ENCODE measurements around the gene DNAL1. TPM values are rescaled to one million over a fixed set of nuclear protein-coding genes. Genes with fewer than 3 reads are reported as not detected.

Gene DNAL1
- total RNA-seq, 1 experiment from 2014 or later: 12.2 TPM

GRCh38 chr14:73747379-73748211 lies 102.8 kb downstream of the DNAL1 start:
- peaks cover 58% of the 10 kb centered on the region for H3K4me1 ChIP-seq
- no peak overlapping the region for H3K4me3 ChIP-seq (ENCODE audit: low read depth, low read length)
- CTCF ChIA-PET: interaction anchor here (0.7 to 2.0 kb wide), 3 partner anchors 11 to 972 kb away, joined by 3 to 14 read pairs (median 5); no protein-coding TSS in a partner anchor
- H3K27ac Mint-ChIP-seq (ENCODE audit: unreplicated experiment): no peak overlapping the region
- BruUV-seq (replicated peaks): no TSS peak
- TF ChIP-seq CTCF (IDR thresholded peaks at IDR 0.05; ENCODE audit: insufficient read depth in 1 of 2, low read depth in 1 of 2, low read length in 1 of 2, severe bottlenecking in 1 of 2, unreplicated experiment in 1 of 2): no peak
- no peaks in the 10 kb centered on the region for H3K27me3 Mint-ChIP-seq (ENCODE audit: insufficient read depth, unreplicated experiment)
- intact Hi-C loops (cut with micrococcal nuclease; ENCODE audit: unreplicated experiment): no loop called here
- peaks cover 28% of the 10 kb centered on the region for H3K36me3 Mint-ChIP-seq (ENCODE audit: insufficient read depth, unreplicated experiment)
- POLR2A ChIA-PET: no interaction called here
- H3K9me3 ChIP-seq: no peaks in the 10 kb centered on the region
- H3K27me3 ChIP-seq (replicated peaks; ENCODE audit: control insufficient read depth, insufficient read depth, low read length): no peaks in the 10 kb centered on the region
- H3K4me3 Mint-ChIP-seq (ENCODE audit: unreplicated experiment): no peak overlapping the region
- H3K4me1 Mint-ChIP-seq (ENCODE audit: low read depth, unreplicated experiment): peaks cover 28% of the 10 kb centered on the region
- H3K9me3 Mint-ChIP-seq (ENCODE audit: unreplicated experiment): no peaks in the 10 kb centered on the region
- H3K36me3 ChIP-seq (ENCODE audit: control insufficient read depth, insufficient read depth, low read length): no peaks in the 10 kb centered on the region; the same call in 1 of the 2 replicates
- no peak for DNase-seq

- no peaks in the 10 kb centered on the region for H3K9me3 ChIP-seq
- no peak overlapping the region for H3K4me3 Mint-ChIP-seq (ENCODE audit: unreplicated experiment)
- TF ChIP-seq CTCF (IDR thresholded peaks at IDR 0.05; ENCODE audit: insufficient read depth in 1 of 2, low read depth in 1 of 2, low read length in 1 of 2, severe bottlenecking in 1 of 2, unreplicated experiment in 1 of 2): no peak
- DNase-seq: no peak
- no TSS peak for BruUV-seq (replicated peaks)
- peaks cover 23% of the 10 kb centered on the region for H3K36me3 Mint-ChIP-seq (ENCODE audit: insufficient read depth, unreplicated experiment)
- H3K27me3 Mint-ChIP-seq (ENCODE audit: insufficient read depth, unreplicated experiment): no peaks in the 10 kb centered on the region
- POLR2A ChIA-PET: interaction anchor here (0.6 kb wide), 1 partner anchor 9 kb away, joined by 3 read pairs; no protein-coding TSS in a partner anchor
- no peak overlapping the region for H3K27ac Mint-ChIP-seq (ENCODE audit: unreplicated experiment)
- peaks cover 58% of the 10 kb centered on the region for H3K4me1 ChIP-seq
- H3K4me1 Mint-ChIP-seq (ENCODE audit: low read depth, unreplicated experiment): peaks cover 25% of the 10 kb centered on the region
- H3K9me3 Mint-ChIP-seq (ENCODE audit: unreplicated experiment): no peaks in the 10 kb centered on the region
- H3K4me3 ChIP-seq (ENCODE audit: low read depth, low read length): no peak overlapping the region
- intact Hi-C loops (cut with micrococcal nuclease; ENCODE audit: unreplicated experiment): no loop called here
- no peaks in the 10 kb centered on the region for H3K27me3 ChIP-seq (replicated peaks; ENCODE audit: control insufficient read depth, insufficient read depth, low read length)
- CTCF ChIA-PET: interaction anchor here (2.1 to 2.3 kb wide), 2 partner anchors 10 to 20 kb away, joined by 7 to 9 read pairs; no protein-coding TSS in a partner anchor
- H3K36me3 ChIP-seq (ENCODE audit: control insufficient read depth, insufficient read depth, low read length): no peaks in the 10 kb centered on the region; the same call in 1 of the 2 replicates
These were observed 104.1 kb downstream of the DNAL1 start for GRCh38 chr14:73748858-73749357.

GRCh38 chr14:73749706-73750530 lies 105.1 kb downstream of the DNAL1 start:
- H3K27me3 ChIP-seq (replicated peaks; ENCODE audit: control insufficient read depth, insufficient read depth, low read length): no peaks in the 10 kb centered on the region
- ChIA-PET CTCF (interaction anchor here (2.1 to 2.3 kb wide), 2 partner anchors 9 to 21 kb away, joined by 7 to 9 read pairs; no protein-coding TSS in a partner anchor), POLR2A (interaction anchor here (0.6 to 1.0 kb wide), 2 partner anchors 8 to 10 kb away, joined by 3 read pairs; a partner anchor contains a TSS)
- Mint-ChIP-seq H3K27ac (ENCODE audit: unreplicated experiment) (no peak overlapping the region), H3K4me1 (ENCODE audit: low read depth, unreplicated experiment) (peaks cover 27% of the 10 kb centered on the region), H3K9me3 (ENCODE audit: unreplicated experiment) (no peaks in the 10 kb centered on the region), H3K36me3 (ENCODE audit: insufficient read depth, unreplicated experiment) (peaks cover 26% of the 10 kb centered on the region), H3K27me3 (ENCODE audit: insufficient read depth, unreplicated experiment) (no peaks in the 10 kb centered on the region), H3K4me3 (ENCODE audit: unreplicated experiment) (no peak overlapping the region)
- H3K4me3 ChIP-seq (ENCODE audit: low read depth, low read length): no peak overlapping the region
- H3K36me3 ChIP-seq (ENCODE audit: control insufficient read depth, insufficient read depth, low read length): no peaks in the 10 kb centered on the region; the same call in 1 of the 2 replicates
- H3K9me3 ChIP-seq: no peaks in the 10 kb centered on the region
- no peak for DNase-seq
- intact Hi-C loops (cut with micrococcal nuclease; ENCODE audit: unreplicated experiment): no loop called here
- peaks cover 58% of the 10 kb centered on the region for H3K4me1 ChIP-seq
- BruUV-seq (replicated peaks): no TSS peak
- no peak for TF ChIP-seq CTCF (IDR thresholded peaks at IDR 0.05; ENCODE audit: insufficient read depth in 1 of 2, low read depth in 1 of 2, low read length in 1 of 2, severe bottlenecking in 1 of 2, unreplicated experiment in 1 of 2)
